Keratinocyte (primary cell): Measurements from ENCODE around the gene CDK14.

ENCODE experiments used
- EZH2 ChIP-seq: IDR thresholded peaks from one replicate; pipeline ENCODE4 v1.6.1; 2012; ENCODE audit warnings: inconsistent platforms, mild to moderate bottlenecking, low read length, moderate library complexity
- TF ChIP-seq, protein P1 (sequence below), 3 experiments: IDR thresholded peaks in 1 of 3; conservative IDR thresholded peaks in 1 of 3; optimal IDR thresholded peaks in 1 of 3; 2 replicates in 2 of 3; 3 replicates in 1 of 3; pipeline versions ENCODE3 to v1.5.1; 2011; ENCODE audit warnings: low read length in 3 of 3, mild to moderate bottlenecking in 3 of 3, moderate library complexity in 2 of 3, control low read depth in 1 of 3, inconsistent platforms in 1 of 3; ENCODE audit not compliant: insufficient read depth in 2 of 3; ENCODE audit errors: extremely low read depth in 1 of 3

DNA sequence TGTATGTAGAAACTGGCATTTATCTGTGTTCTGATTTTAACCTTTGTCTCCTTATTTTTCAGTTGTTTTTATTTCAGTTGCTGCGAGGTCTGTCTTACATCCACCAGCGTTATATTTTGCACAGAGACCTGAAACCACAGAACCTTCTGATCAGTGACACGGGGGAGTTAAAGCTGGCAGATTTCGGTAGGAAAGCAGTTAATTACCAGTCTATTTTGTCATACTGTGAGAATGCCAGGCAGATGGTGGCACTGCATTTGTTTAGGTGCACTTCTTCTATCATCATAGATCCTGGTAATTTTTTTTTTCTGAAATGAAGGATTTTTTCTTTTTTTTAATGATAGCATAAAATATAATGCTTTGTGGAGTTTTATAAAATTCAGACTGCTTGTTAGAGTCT, 321.4 kb downstream of the CDK14 start:
- TF ChIP-seq, protein P1, sequence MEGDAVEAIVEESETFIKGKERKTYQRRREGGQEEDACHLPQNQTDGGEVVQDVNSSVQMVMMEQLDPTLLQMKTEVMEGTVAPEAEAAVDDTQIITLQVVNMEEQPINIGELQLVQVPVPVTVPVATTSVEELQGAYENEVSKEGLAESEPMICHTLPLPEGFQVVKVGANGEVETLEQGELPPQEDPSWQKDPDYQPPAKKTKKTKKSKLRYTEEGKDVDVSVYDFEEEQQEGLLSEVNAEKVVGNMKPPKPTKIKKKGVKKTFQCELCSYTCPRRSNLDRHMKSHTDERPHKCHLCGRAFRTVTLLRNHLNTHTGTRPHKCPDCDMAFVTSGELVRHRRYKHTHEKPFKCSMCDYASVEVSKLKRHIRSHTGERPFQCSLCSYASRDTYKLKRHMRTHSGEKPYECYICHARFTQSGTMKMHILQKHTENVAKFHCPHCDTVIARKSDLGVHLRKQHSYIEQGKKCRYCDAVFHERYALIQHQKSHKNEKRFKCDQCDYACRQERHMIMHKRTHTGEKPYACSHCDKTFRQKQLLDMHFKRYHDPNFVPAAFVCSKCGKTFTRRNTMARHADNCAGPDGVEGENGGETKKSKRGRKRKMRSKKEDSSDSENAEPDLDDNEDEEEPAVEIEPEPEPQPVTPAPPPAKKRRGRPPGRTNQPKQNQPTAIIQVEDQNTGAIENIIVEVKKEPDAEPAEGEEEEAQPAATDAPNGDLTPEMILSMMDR (optimal IDR thresholded peaks at IDR 0.05 in 1 of 3, IDR thresholded peaks at IDR 0.05 in 1 of 3, conservative IDR thresholded peaks at IDR 0.05 in 1 of 3; ENCODE audit: extremely low read depth in 1 of 3, insufficient read depth in 2 of 3, low read length in 3 of 3), result no peak
- no peak for TF ChIP-seq EZH2
